Measurements from ENCODE around the gene ACADVL. TPM values are rescaled to one million over a fixed set of nuclear protein-coding genes. Genes with fewer than 3 reads are reported as not detected.

The ACADVL gene
- total RNA-seq, 1 experiment from 2014 or later = 283 TPM

- Histone ChIP-seq H3K79me1 (ENCODE audit: insufficient read depth, low read depth, low read length, poor library complexity, severe bottlenecking) (peaks cover 2% of the 10 kb centered on the region), H3K14ac (ENCODE audit: insufficient read depth, low read length) (no peak overlapping the region; the same call in 1 of the 2 replicates), H2BK20ac (ENCODE audit: low read depth, low read length, poor library complexity, severe bottlenecking) (no peak overlapping the region), H4K5ac (ENCODE audit: insufficient read length, low read depth, low read length) (no peak overlapping the region), H3K23ac (ENCODE audit: insufficient read length, low read depth, low read length) (no peak overlapping the region), H3K4me2 (ENCODE audit: insufficient read depth, insufficient read length, low read length) (peak overlapping the region; percentile 57), H2BK120ac (ENCODE audit: low read depth, low read length, poor library complexity, severe bottlenecking) (no peak overlapping the region), H3K27me3 (ENCODE audit: insufficient read depth, low read length) (no peaks in the 10 kb centered on the region), H3K23me2 (ENCODE audit: insufficient read length, low read depth, low read length, poor library complexity, severe bottlenecking) (peaks cover 10% of the 10 kb centered on the region), H3K27ac (ENCODE audit: insufficient read length, low read depth, low read length) (no peak overlapping the region), H3K79me2 (ENCODE audit: insufficient read depth, low read length) (peaks cover 3% of the 10 kb centered on the region; the same call in 1 of the 2 replicates), H3T11ph (ENCODE audit: low read length) (no peak overlapping the region), H2BK15ac (ENCODE audit: low read depth, low read length) (no peak overlapping the region), H2AK5ac (ENCODE audit: insufficient read length, low read length) (no peak overlapping the region), H2BK12ac (ENCODE audit: insufficient read length, low read depth, low read length) (no peak overlapping the region), H3K9me3 (ENCODE audit: control insufficient read depth, low read depth, low read length) (no peaks in the 10 kb centered on the region), H4K8ac (replicated peaks; ENCODE audit: insufficient read length, low read depth, low read length) (no peak overlapping the region), H2BK5ac (ENCODE audit: insufficient read length, low read length) (no peak overlapping the region), H3K56ac (ENCODE audit: insufficient read length, low read depth, low read length) (no peak overlapping the region), H3K4me1 (ENCODE audit: insufficient read depth, low read length) (peaks cover 12% of the 10 kb centered on the region; the same call in 1 of the 2 replicates), H3K4ac (ENCODE audit: low read depth, low read length) (no peak overlapping the region), H3K18ac (ENCODE audit: insufficient read length, low read depth, low read length) (peak overlapping the region; percentile 28), H4K91ac (ENCODE audit: insufficient read length, low read depth, low read length) (no peak overlapping the region), H4K20me1 (ENCODE audit: control insufficient read depth, insufficient read depth, insufficient read length) (no peaks in the 10 kb centered on the region), H3K9ac (ENCODE audit: extremely low read depth, insufficient read length, low read length) (no peak overlapping the region), H2AFZ (ENCODE audit: low read length) (no peak overlapping the region)
- TF ChIP-seq CTCF (conservative IDR thresholded peaks at IDR 0.05) = no peak
- H3K36me3 Mint-ChIP-seq (ENCODE audit: insufficient read depth in 1 of 3, low read depth in 3 of 3) = peaks cover under 1 to 4% (median 3%) of the 10 kb centered on the region in 3 experiments; a peak in 6 of 7 replicates
- peaks cover 51 to 80% of the 10 kb centered on the region in 2 experiments for H3K4me1 Mint-ChIP-seq
- H3K9me3 Mint-ChIP-seq = no peaks in the 10 kb centered on the region
- DNase-seq = peak; percentile 24
- no CpG with 5 or more reads among the region's 9 CpGs for WGBS (ENCODE audit: extremely low coverage, insufficient read length, low lambda C conversion rate)
- peak overlapping the region; percentile 3 to 67 (median 60); a peak in 3 of 7 replicates for H3K27ac Mint-ChIP-seq
- H3K27me3 Mint-ChIP-seq (ENCODE audit: low read depth) = no peaks in the 10 kb centered on the region; the same call in none of the 2 replicates
- H3K4me3 Mint-ChIP-seq = peak overlapping the region; percentile 29 to 83; a peak in 4 of 5 replicates
These were observed 10.8 kb upstream of the ACADVL start for GRCh38 chr17:7208754-7209460.
